ENCODE measurements around the gene TREX2. TPM values are rescaled to one million over a fixed set of nuclear protein-coding genes. Genes with fewer than 3 reads are reported as not detected.

TREX2 gene, protein sequence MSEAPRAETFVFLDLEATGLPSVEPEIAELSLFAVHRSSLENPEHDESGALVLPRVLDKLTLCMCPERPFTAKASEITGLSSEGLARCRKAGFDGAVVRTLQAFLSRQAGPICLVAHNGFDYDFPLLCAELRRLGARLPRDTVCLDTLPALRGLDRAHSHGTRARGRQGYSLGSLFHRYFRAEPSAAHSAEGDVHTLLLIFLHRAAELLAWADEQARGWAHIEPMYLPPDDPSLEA
- total RNA-seq (2012; rRNA removed) (0.36 and 0.56 TPM in 2 replicates), polyA plus RNA-seq (2012; rRNA removed) (0.84 and 1.1 TPM in 2 replicates), Bru-seq, nascent RNA (percentile 38 among the genes with signal in this experiment), BruChase-seq, experiment 1, labeled RNA remaining after a 6-hour chase (percentile 45 among the genes with signal in this experiment), BruChase-seq, experiment 2, labeled RNA remaining after a 2-hour chase (percentile 39 among the genes with signal in this experiment)
- polyA plus RNA-seq (2012; cell fraction: cytosol; rRNA removed) = 0.30 and 0.63 TPM in 2 replicates
- polyA plus RNA-seq (2012; cell fraction: nucleus; rRNA removed; ENCODE audit: low replicate concordance) = 8.3 and 18.4 TPM in 2 replicates
- long read RNA-seq, partial matches to known transcripts = 6 of 8 reads
- long read RNA-seq, other reads (novel, unspliced or antisense) = 2 of 8 reads

DNA sequence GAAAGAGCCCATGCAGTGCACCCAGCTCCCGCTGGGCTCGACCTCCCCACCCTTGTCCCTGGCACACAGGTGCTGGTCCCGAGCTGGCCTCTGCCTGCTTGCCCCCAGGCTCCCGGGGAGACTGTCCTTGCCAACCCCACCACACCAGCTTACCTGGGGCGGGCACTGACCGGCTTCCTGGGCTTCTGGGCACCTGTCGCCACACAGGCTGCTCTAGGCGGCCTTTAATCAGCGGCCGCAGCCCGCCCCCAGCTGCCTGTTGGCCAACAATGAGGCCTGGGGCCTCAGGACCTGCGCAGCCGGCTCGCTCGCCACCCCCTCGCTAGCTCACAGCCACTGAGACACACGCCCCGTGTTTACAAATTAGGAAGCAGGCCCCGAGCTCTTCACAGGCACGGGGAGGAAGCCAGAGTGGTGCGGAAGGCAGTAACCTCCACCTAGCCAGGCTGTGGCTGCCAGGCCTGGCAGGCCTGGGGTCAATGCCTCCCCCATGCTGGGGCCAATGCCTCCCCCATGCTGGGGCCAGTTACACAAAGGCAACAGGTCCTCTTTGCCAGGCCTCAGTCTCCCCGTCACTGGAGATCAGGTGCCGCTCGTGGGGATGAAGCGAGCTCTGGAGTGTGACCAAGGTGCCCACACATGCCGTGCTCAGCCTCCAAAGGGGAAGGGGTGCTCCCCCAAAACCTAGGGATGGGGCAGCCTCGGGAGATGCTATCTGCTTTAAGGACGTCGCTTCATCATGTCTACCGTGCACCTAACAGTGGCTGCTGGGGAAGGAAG, at the start of gene TREX2:
TSS of gene TREX2 (minus strand) at position 201 of the 780 bp plus-strand sequence. CDS start 626 bp downstream, outside the sequence.
- Histone ChIP-seq H2BK120ac (ENCODE audit: low read depth, low read length) (no peak within 1 kb of the TSS), H3K27ac (ENCODE audit: insufficient read depth, low read length) (no peak within 1 kb of the TSS), H2BK15ac (ENCODE audit: low read depth, low read length) (no peak within 1 kb of the TSS), H3K9me3 (ENCODE audit: control insufficient read depth, insufficient read depth, low read length) (peaks cover 3% of the 10 kb centered on the region; the same call in 1 of the 2 replicates), H3K79me1 (ENCODE audit: low read depth in 1 of 2, low read length in 2 of 2) (no peaks in the 10 kb centered on the region), H2AK5ac (ENCODE audit: low read depth, low read length) (no peak within 1 kb of the TSS), H3K56ac (ENCODE audit: extremely low read depth, insufficient read depth, low read length) (no peak within 1 kb of the TSS), H4K5ac (ENCODE audit: low read depth, low read length) (no peak within 1 kb of the TSS), H2AFZ (replicated peaks; ENCODE audit: low read length, poor library complexity) (no peak within 1 kb of the TSS), H3K4ac (ENCODE audit: low read depth, low read length) (no peak within 1 kb of the TSS), H3K18ac (ENCODE audit: low read depth, low read length) (no peak within 1 kb of the TSS), H3K9ac (ENCODE audit: low read depth, low read length) (no peak within 1 kb of the TSS), H2BK20ac (ENCODE audit: low read depth, low read length) (no peak within 1 kb of the TSS), H4K20me1 (ENCODE audit: insufficient read depth, low read length) (no peaks in the 10 kb centered on the region; the same call in 1 of the 2 replicates), H4K8ac (ENCODE audit: low read depth in 2 of 2, low read length in 2 of 2) (no peak within 1 kb of the TSS), H3K4me1 (ENCODE audit: control insufficient read depth, insufficient read depth, low read length) (no peaks in the 10 kb centered on the region), H2BK5ac (ENCODE audit: low read depth, low read length, poor library complexity, severe bottlenecking) (no peak within 1 kb of the TSS), H2AK9ac (replicated peaks; ENCODE audit: low read depth, low read length, poor library complexity) (no peak within 1 kb of the TSS), H4K91ac (ENCODE audit: insufficient read depth, low read depth, low read length) (no peak within 1 kb of the TSS), H3K4me2 (ENCODE audit: low read depth, low read length) (no peak within 1 kb of the TSS), H3K4me3 (ENCODE audit: insufficient read depth, low read depth, low read length) (no peak within 1 kb of the TSS), H3K14ac (replicated peaks; ENCODE audit: low read depth, low read length) (no peak within 1 kb of the TSS), H3K36me3 (ENCODE audit: control insufficient read depth, insufficient read depth, low read length) (no peaks in the 10 kb centered on the region), H3K27me3 (ENCODE audit: control insufficient read depth, insufficient read depth, low read length) (peaks cover 2% of the 10 kb centered on the region; the same call in 1 of the 2 replicates), H3K9me1 (ENCODE audit: insufficient read depth, low read length) (no peaks in the 10 kb centered on the region), H3K23ac (ENCODE audit: low read depth, low read length) (no peak within 1 kb of the TSS)
- intact Hi-C loops (cut with micrococcal nuclease) (no loop called here), in situ Hi-C loops (cut with MboI; ENCODE audit: low sequenced_read_pairs) (no loop called here), dilution Hi-C loops (cut with HindIII; ENCODE audit: low sequenced_read_pairs, unreplicated experiment) (no loop called here)
- DNase-seq (no peak), ATAC-seq (ENCODE audit: low read depth) (no peak)
- TF ChIP-seq, protein P1, sequence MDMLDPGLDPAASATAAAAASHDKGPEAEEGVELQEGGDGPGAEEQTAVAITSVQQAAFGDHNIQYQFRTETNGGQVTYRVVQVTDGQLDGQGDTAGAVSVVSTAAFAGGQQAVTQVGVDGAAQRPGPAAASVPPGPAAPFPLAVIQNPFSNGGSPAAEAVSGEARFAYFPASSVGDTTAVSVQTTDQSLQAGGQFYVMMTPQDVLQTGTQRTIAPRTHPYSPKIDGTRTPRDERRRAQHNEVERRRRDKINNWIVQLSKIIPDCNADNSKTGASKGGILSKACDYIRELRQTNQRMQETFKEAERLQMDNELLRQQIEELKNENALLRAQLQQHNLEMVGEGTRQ (IDR thresholded peaks at IDR 0.05; ENCODE audit: low read depth, low read length) = no peak
- TF ChIP-seq FOS (IDR thresholded peaks at IDR 0.05; ENCODE audit: low read depth, low read length) (no peak), POLR2A (IDR thresholded peaks at IDR 0.05; ENCODE audit: low read depth, low read length) (no peak), RFX5 (IDR thresholded peaks at IDR 0.05; ENCODE audit: low read depth, low read length) (no peak), MAZ (IDR thresholded peaks at IDR 0.05; ENCODE audit: borderline replicate concordance, low read depth, low read length) (no peak), BHLHE40 (IDR thresholded peaks at IDR 0.05; ENCODE audit: low read depth, low read length) (no peak)
- TF ChIP-seq, protein P2, sequence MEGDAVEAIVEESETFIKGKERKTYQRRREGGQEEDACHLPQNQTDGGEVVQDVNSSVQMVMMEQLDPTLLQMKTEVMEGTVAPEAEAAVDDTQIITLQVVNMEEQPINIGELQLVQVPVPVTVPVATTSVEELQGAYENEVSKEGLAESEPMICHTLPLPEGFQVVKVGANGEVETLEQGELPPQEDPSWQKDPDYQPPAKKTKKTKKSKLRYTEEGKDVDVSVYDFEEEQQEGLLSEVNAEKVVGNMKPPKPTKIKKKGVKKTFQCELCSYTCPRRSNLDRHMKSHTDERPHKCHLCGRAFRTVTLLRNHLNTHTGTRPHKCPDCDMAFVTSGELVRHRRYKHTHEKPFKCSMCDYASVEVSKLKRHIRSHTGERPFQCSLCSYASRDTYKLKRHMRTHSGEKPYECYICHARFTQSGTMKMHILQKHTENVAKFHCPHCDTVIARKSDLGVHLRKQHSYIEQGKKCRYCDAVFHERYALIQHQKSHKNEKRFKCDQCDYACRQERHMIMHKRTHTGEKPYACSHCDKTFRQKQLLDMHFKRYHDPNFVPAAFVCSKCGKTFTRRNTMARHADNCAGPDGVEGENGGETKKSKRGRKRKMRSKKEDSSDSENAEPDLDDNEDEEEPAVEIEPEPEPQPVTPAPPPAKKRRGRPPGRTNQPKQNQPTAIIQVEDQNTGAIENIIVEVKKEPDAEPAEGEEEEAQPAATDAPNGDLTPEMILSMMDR (conservative IDR thresholded peaks at IDR 0.05; ENCODE audit: low read depth, low read length) = no peak
- TF ChIP-seq, protein P3, sequence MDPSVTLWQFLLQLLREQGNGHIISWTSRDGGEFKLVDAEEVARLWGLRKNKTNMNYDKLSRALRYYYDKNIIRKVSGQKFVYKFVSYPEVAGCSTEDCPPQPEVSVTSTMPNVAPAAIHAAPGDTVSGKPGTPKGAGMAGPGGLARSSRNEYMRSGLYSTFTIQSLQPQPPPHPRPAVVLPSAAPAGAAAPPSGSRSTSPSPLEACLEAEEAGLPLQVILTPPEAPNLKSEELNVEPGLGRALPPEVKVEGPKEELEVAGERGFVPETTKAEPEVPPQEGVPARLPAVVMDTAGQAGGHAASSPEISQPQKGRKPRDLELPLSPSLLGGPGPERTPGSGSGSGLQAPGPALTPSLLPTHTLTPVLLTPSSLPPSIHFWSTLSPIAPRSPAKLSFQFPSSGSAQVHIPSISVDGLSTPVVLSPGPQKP (IDR thresholded peaks at IDR 0.05; ENCODE audit: borderline replicate concordance, low read depth, low read length) = no peak
- POLR2A ChIA-PET (ENCODE audit: unreplicated experiment) = interaction anchor here (0.7 kb wide), 1 partner anchor 923 kb away, joined by 3 read pairs; no protein-coding TSS in a partner anchor
- CTCF ChIA-PET = no interaction called here
- WGBS, 2 experiments (ENCODE audit: extremely low coverage in 2 of 2, insufficient read length in 1 of 2) = 79% methylated on average over 13 of the region's 30 CpGs; no CpG with 5 or more reads in 1 of the 2 experiments
- no TSS peak for BruUV-seq (replicated peaks)

All from IMR-90 (cell line).